ENCODE measurements around the gene OR12D1. TPM values are rescaled to one million over a fixed set of nuclear protein-coding genes. Genes with fewer than 3 reads are reported as not detected.
"Not testable (repeated sequence)": the region's sequence is repeated elsewhere in the genome, so short reads cannot be mapped to it uniquely, and the experiment has no call there.

Gene OR12D1
- not detected for total RNA-seq

- ATAC-seq (no peak), DNase-seq (ENCODE audit: low spot score) (no peak)
- intact Hi-C loops (cut with DNase I), result no loop called here
These were observed at the start of gene OR12D1 for GRCh38 chr6:29414588-29414987. Gene OR12D1 (plus strand): TSS chr6:29414928.

DNA sequence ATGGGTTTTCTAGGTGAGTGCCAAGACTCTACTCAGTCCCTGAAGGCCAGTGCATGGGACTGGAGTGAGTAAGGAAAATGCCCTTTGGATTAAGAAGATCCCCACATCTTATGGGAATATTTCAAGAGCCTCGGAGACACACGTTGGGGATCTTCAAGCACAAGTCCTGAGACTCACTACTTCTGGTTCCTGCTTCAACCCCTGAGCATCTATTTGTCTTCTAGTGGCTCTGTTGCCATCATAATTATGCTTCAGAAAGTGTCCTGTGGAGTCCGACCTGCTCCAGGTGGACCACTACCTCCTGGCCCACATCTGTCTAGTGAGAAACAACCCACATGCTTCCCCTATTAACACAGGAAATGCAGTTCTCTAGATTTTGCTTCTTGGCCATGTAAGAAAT lies 46.0 kb upstream of the OR12D1 start, which contains the start of gene OR5V1:
TSS of gene OR5V1 (minus strand) at position 101 of the 400 bp plus-strand sequence. CDS start 12,670 bp downstream, outside the sequence.
- no peak for DNase-seq (ENCODE audit: low spot score)
- no peak for ATAC-seq
- intact Hi-C loops (cut with DNase I), result no loop called here

DNA sequence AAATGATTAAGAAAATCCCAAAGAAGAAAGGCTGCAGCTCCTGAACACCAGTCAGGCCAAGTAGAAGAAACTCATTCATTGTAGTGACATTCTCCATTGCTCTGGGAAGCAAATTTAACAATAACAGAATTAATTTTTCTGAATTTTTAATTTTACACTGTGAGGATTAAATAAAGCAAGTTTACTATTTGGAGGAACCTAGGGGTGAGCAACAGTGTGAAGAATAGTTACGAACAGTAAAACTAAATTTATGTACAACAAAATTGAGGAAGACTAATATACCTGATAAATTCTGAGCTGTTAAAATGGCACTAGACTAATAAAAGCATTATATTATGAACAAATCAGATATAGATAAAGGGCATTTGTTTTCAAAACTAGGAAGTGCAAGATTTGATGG lies 39.5 kb upstream of the OR12D1 start, which contains the start of gene OR12D3:
TSS of gene OR12D3 (minus strand) at position 101 of the 400 bp plus-strand sequence. CDS start at position 97, 4 bp downstream.
- no peak for ATAC-seq
- intact Hi-C loops (cut with DNase I), result no loop called here
- no peak for DNase-seq (ENCODE audit: low spot score)

DNA sequence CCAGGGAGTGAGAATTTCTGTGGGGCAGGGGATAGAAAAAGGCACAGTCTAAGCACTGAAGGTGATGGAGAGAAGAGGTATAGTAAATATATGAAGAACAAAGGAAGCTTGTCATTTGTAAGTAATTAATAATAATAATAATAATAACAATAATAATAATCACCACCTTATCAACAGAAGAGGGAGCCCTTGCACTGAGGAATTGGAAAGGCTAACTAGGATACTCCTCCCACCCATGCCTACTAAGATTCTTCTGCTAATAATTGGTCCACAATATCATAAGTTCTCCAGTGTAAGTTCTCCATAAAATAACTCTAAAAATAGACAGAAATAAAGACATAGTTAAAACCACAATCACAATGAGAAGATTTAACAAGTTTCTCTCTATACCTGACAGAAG lies 38.7 kb upstream of the OR12D1 start:
- ATAC-seq (no peak), DNase-seq (ENCODE audit: low spot score) (no peak)
- intact Hi-C loops (cut with DNase I), result no loop called here

GRCh38 chr6:29388533-29388932 lies 26.2 kb upstream of the OR12D1 start:
- ATAC-seq (no peak), DNase-seq (ENCODE audit: low spot score) (no peak)
- intact Hi-C loops (cut with DNase I), result no loop called here

DNA sequence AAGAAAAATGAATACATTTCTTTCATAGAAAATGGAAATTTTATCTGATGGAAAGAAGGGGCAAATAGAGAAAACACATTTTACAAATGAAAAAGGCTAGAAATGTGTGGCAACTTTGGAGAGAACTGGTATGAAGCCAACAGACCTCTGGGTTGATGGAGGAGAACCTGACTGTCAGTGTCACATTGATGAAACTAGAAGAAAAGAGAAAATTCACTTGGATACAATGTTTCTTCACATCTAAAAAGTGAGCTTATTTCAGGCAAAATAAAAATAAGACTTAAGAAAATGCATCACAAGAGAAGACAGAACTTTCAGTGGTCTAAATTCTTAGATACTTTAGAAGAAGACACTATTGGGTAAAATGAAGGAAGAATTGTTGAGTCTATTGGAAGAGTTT lies 19.4 kb upstream of the OR12D1 start, which contains the start of gene OR12D2:
TSS of gene OR12D2 (plus strand) at position 301 of the 400 bp plus-strand sequence. CDS start 1,069 bp downstream, outside the sequence.
- intact Hi-C loops (cut with DNase I), result no loop called here

GRCh38 chr6:29399525-29399924 lies 15.2 kb upstream of the OR12D1 start:
- intact Hi-C loops (cut with DNase I), result no loop called here
- ATAC-seq (no peak), DNase-seq (ENCODE audit: low spot score) (no peak)

More for the DNA sequence above, 19.4 kb upstream of the OR12D1 start, which contains the start of gene OR12D2:
- no peak for DNase-seq (ENCODE audit: low spot score)
- ATAC-seq, result no peak

DNA sequence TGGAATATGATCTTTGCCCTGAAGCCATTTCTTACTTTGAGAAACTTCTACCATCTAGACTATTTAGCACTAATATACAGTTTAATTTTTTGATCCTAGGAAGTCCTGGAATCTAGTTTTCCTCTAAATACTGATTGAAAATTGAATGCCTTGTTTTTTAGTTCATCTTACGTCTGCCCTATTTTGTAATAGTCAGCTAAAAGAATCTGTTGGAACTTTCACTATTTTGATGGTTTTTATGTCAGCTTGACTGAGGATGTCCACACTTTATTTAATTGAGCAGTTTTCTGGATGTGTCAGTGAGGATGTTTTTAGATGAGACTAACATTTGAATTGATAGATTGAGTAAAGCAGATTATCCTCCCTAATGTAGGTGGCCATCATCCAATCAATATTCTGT lies 10.9 kb upstream of the OR12D1 start:
- no peak for ATAC-seq
- no peak for DNase-seq (ENCODE audit: low spot score)
- intact Hi-C loops (cut with DNase I), result no loop called here

- ATAC-seq (no peak), DNase-seq (ENCODE audit: low spot score) (no peak)
- intact Hi-C loops (cut with DNase I), result loop anchor here (2.0 kb wide), 1 partner anchor 59 kb away; no protein-coding TSS in a partner anchor
These were observed 4.8 kb downstream of the OR12D1 start for GRCh38 chr6:29419516-29419915.

DNA sequence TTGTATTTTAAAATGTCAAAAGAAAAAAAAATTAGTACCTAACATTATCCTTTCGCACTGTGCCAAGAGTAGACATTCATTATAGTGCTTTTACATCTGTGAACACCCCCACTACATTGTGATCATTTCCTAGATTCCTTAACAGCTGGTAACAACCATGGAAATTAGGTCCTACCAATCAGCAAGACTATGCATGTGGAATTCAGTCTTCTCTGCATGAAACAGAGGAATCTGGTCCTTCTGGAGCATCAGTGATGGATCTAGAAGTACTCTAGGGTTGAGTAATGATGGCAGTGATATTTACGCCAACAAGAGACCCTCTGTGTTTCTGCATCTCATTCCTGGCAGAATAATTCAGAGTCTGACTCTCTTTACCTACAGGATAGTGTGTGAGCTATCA lies 9.4 kb downstream of the OR12D1 start:
- intact Hi-C loops (cut with DNase I), result no loop called here
- ATAC-seq (no peak), DNase-seq (ENCODE audit: low spot score) (no peak)

DNA sequence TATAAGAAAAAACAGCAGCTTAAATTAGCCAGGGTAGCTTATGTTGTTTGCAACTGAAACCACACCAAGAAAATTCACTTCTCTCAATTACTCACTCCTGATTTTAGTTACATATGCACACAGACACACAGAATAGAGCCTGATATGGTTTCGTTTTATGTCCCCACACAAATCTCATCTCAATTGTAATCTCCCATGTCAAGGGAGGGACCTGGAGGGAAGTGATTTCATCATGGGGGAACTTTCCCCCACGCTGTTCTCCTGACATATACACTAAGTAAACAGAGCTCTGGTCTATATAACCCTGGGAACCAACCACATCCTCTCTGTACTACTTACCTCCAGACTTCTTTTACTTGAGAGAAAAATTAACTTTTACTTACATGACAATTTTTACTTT lies 9.8 kb downstream of the OR12D1 start:
- ATAC-seq (no peak), DNase-seq (ENCODE audit: low spot score) (no peak)
- intact Hi-C loops (cut with DNase I), result no loop called here

GRCh38 chr6:29425075-29425474 lies 10.3 kb downstream of the OR12D1 start:
- intact Hi-C loops (cut with DNase I), result no loop called here
- DNase-seq (ENCODE audit: low spot score) (no peak), ATAC-seq (no peak)

- no peak for ATAC-seq
- no peak for DNase-seq (ENCODE audit: low spot score)
- intact Hi-C loops (cut with DNase I), result no loop called here
These were observed 11.9 kb downstream of the OR12D1 start for GRCh38 chr6:29426654-29427053.

DNA sequence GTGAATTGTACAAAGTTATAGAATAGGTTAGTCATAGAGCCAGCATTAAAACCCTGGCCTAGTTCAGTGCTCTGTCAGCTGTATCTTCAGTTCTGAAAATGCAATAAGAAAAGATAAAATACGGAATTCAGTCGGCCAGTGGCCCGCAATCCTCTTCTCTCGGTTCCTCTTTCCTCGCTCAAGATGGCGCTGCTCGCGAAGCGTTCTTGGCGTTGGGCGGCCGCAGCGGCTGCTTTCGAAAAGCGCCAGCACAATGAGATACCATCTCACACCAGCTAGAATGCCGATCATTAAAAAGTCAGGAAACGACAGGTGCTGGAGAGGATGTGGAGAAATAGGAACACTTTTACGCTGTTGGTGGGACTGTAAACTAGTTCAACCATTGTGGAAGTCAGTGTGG lies 22.0 kb downstream of the OR12D1 start:
- DNase-seq (ENCODE audit: low spot score); intact Hi-C loops (cut with DNase I); ATAC-seq: not testable (repeated sequence)

GRCh38 chr6:29439006-29439405 lies 24.3 kb downstream of the OR12D1 start, which contains the start of gene OR10C1:
Gene OR10C1 (plus strand): TSS chr6:29439306. CDS start chr6:29440016, 710 bp downstream.
- intact Hi-C loops (cut with DNase I), result no loop called here
- DNase-seq (ENCODE audit: low spot score), result no peak
- no peak for ATAC-seq

- no peak for ATAC-seq
- intact Hi-C loops (cut with DNase I), result no loop called here
- no peak for DNase-seq (ENCODE audit: low spot score)
These were observed 28.0 kb downstream of the OR12D1 start for GRCh38 chr6:29442719-29443118.

- DNase-seq (ENCODE audit: low spot score); ATAC-seq; intact Hi-C loops (cut with DNase I): not testable (repeated sequence)
These were observed 29.3 kb downstream of the OR12D1 start for GRCh38 chr6:29444031-29444430.

- intact Hi-C loops (cut with DNase I), result no loop called here
- ATAC-seq (no peak), DNase-seq (ENCODE audit: low spot score) (no peak)
These were observed 32.9 kb downstream of the OR12D1 start for GRCh38 chr6:29447670-29448069.

GRCh38 chr6:29451471-29452193 lies 36.9 kb downstream of the OR12D1 start:
- DNase-seq (ENCODE audit: low spot score) (no peak), ATAC-seq (no peak)
- intact Hi-C loops (cut with DNase I), result no loop called here

GRCh38 chr6:29456971-29457370 lies 42.2 kb downstream of the OR12D1 start, which contains the start of the genes OR11A1 and OR2H1:
Gene OR11A1 (minus strand): TSS chr6:29457071. CDS start chr6:29427641, 29,430 bp downstream.
Gene OR2H1 (plus strand): TSS chr6:29457155. CDS start chr6:29461770, 4,615 bp downstream.
- DNase-seq (ENCODE audit: low spot score) (no peak), ATAC-seq (no peak)
- intact Hi-C loops (cut with DNase I), result no loop called here
